Activated CD8-positive, alpha-beta T cell treated with anti-CD3 and anti-CD28 coated beads, Interleukin-2, amount 10 ng/mL, durations not matched to agents 7 days and 5 days (primary cell): ENCODE measurements around the gene LILRB2. TPM values are rescaled to one million over a fixed set of nuclear protein-coding genes. Genes with fewer than 3 reads are reported as not detected.
"Not testable (repeated sequence)": the region's sequence is repeated elsewhere in the genome, so short reads cannot be mapped to it uniquely, and the experiment has no call there.

ENCODE experiments used
- ATAC-seq: fragments of 150-1000 bp; cut with Tn5 transposase; one replicate; pipeline ENCODE4 v1.10.0; 2021; ENCODE audit warnings: moderate library complexity
- CTCF ChIA-PET: fragments of 350-600 bp; sonication (Branson Sonifier 250); formaldehyde crosslinking; loops from one replicate; lab custom pipeline; 2021; ENCODE audit warnings: antibody characterized with exemption; lab: Charles Lee
- POLR2A ChIA-PET: fragments of 350-600 bp; sonication (Branson Sonifier 250); formaldehyde crosslinking; loops from one replicate; lab custom pipeline; 2021; ENCODE audit warnings: antibody characterized with exemption; lab: Charles Lee
- DNase-seq: peaks from one replicate; pipeline ENCODE4 v3.0.0-alpha.2; 2020
- H3K27ac Mint-ChIP-seq: one replicate; pipeline ENCODE4 v1.8.0; 2021; ENCODE audit warnings: mild to moderate bottlenecking, mixed read lengths
- H3K27me3 Mint-ChIP-seq: one replicate; pipeline ENCODE4 v1.8.0; 2021; ENCODE audit warnings: low read depth, mixed read lengths
- H3K36me3 Mint-ChIP-seq: one replicate; pipeline ENCODE4 v1.8.0; 2021; ENCODE audit warnings: low read depth, mixed read lengths
- H3K4me1 Mint-ChIP-seq: one replicate; pipeline ENCODE4 v1.8.0; 2021; ENCODE audit warnings: low read depth, mixed read lengths
- H3K4me3 Mint-ChIP-seq: one replicate; pipeline ENCODE4 v1.8.0; 2021; ENCODE audit warnings: mild to moderate bottlenecking, mixed read lengths
- H3K9me3 Mint-ChIP-seq: one replicate; pipeline ENCODE4 v1.8.0; 2022; ENCODE audit warnings: mixed read lengths; ENCODE audit not compliant: insufficient read depth
- microRNA-seq: library from miRNA; unstranded; fragments of <30 nt; microRNA quantifications from one replicate; pipeline ENCODE4 v1.2.0, GENCODE V29; 2022
- total RNA-seq, 2 experiments: library from RNA; stranded (reverse); gene quantifications; one replicate each; pipeline ENCODE4 v1.2.3, GENCODE V29; 2021

Gene LILRB2
- total RNA-seq, 2 experiments from 2014 or later, result not detected

- Mint-ChIP-seq H3K4me1 (peaks cover 4% of the 10 kb centered on the region), H3K27me3 (peaks cover 28% of the 10 kb centered on the region), H3K9me3 (no peaks in the 10 kb centered on the region), H3K36me3 (no peaks in the 10 kb centered on the region), H3K4me3 (no peak overlapping the region), H3K27ac (no peak overlapping the region)
- CTCF ChIA-PET, result interaction anchor here (1.7 kb wide), 1 partner anchor 62 kb away, joined by 5 read pairs; no protein-coding TSS in a partner anchor
- no peak for DNase-seq
- ATAC-seq, result no peak
- POLR2A ChIA-PET, result no interaction called here
These were observed 50.9 kb downstream of the LILRB2 start for GRCh38 chr19:54230031-54230430.

GRCh38 chr19:54229146-54229545, 51.8 kb downstream of the LILRB2 start:
- DNase-seq (no peak), ATAC-seq (no peak)
- H3K4me3 Mint-ChIP-seq, result no peak overlapping the region
- H3K4me1 Mint-ChIP-seq, result peaks cover 4% of the 10 kb centered on the region
- H3K36me3 Mint-ChIP-seq, result no peaks in the 10 kb centered on the region
- no peak overlapping the region for H3K27ac Mint-ChIP-seq
- no peaks in the 10 kb centered on the region for H3K9me3 Mint-ChIP-seq
- ChIA-PET POLR2A (interaction anchor here (0.7 kb wide), 1 partner anchor 28 kb away, joined by 3 read pairs; the partner anchor contains the start of gene RPS9), CTCF (interaction anchor here (0.6 to 1.7 kb wide), 2 partner anchors 40 to 61 kb away, joined by 3 to 5 read pairs; partner anchors contain the start of gene MBOAT7)
- H3K27me3 Mint-ChIP-seq, result peaks cover 23% of the 10 kb centered on the region

GRCh38 chr19:54224619-54225018, 56.3 kb downstream of the LILRB2 start:
- POLR2A ChIA-PET, H3K4me3 Mint-ChIP-seq, DNase-seq, H3K27ac Mint-ChIP-seq, H3K36me3 Mint-ChIP-seq, H3K9me3 Mint-ChIP-seq, ATAC-seq: not testable (repeated sequence)
- peaks cover 11% of the 10 kb centered on the region for H3K27me3 Mint-ChIP-seq
- CTCF ChIA-PET, result interaction anchor here (1.7 kb wide), 1 partner anchor 41 kb away, joined by 5 read pairs; no protein-coding TSS in a partner anchor
- H3K4me1 Mint-ChIP-seq, result peaks cover 12% of the 10 kb centered on the region

- H3K4me3 Mint-ChIP-seq, ATAC-seq, H3K9me3 Mint-ChIP-seq, DNase-seq, CTCF ChIA-PET, H3K27ac Mint-ChIP-seq, H3K27me3 Mint-ChIP-seq, H3K36me3 Mint-ChIP-seq, POLR2A ChIA-PET: not testable (repeated sequence)
- peaks cover 12% of the 10 kb centered on the region for H3K4me1 Mint-ChIP-seq
These were observed 57.0 kb downstream of the LILRB2 start for GRCh38 chr19:54223937-54224281.

Small RNA genes lying within 50 kb of the gene (microRNA-seq; reads per million reads assigned to microRNA genes)
- not detected for gene MIR4752

Other genes with a start within 250 kb of the LILRB2 start
- not detected for gene VSTM1, start 217.2 kb downstream of the LILRB2 start, total RNA-seq
- gene TARM1, start 199.7 kb downstream of the LILRB2 start, total RNA-seq, result not detected
- gene OSCAR, start 180.3 kb downstream of the LILRB2 start, total RNA-seq, result under 1 TPM; 0.34 to 0.42 TPM
- 100 to 1,000 TPM; 138 to 152 TPM for gene NDUFA3, start 178.3 kb downstream of the LILRB2 start, total RNA-seq
- gene TFPT, start 165.5 kb downstream of the LILRB2 start, total RNA-seq, result 10 to 100 TPM; 50.9 to 51.4 TPM
- gene PRPF31, start 165.4 kb downstream of the LILRB2 start, total RNA-seq, result 10 to 100 TPM; 77.5 to 82.8 TPM
- gene CNOT3, start 143.3 kb downstream of the LILRB2 start, total RNA-seq, result 10 to 100 TPM; 55.1 to 58.4 TPM
- gene LENG1, start 121.4 kb downstream of the LILRB2 start, total RNA-seq, result 1 to 10 TPM; 6.6 to 7.5 TPM
- gene TMC4, start 108.0 kb downstream of the LILRB2 start, total RNA-seq, result under 1 TPM; 0.55 to 0.76 TPM
- 10 to 100 TPM; 56.9 to 58.8 TPM for gene MBOAT7, start 91.5 kb downstream of the LILRB2 start, total RNA-seq
- 10 to 100 TPM; 11.2 to 11.9 TPM for gene TSEN34, start 89.8 kb downstream of the LILRB2 start, total RNA-seq
- 1,000 to 10,000 TPM; 1,244 to 1,253 TPM for gene RPS9, start 80.3 kb downstream of the LILRB2 start, total RNA-seq
- 1 to 10 TPM; 1.1 to 1.5 TPM for gene LILRB3, start 58.1 kb downstream of the LILRB2 start, total RNA-seq
- gene LILRA6, start 38.3 kb downstream of the LILRB2 start, total RNA-seq, result under 1 TPM in 1 of 2 experiments, not detected in 1; 0.18 TPM
- gene LILRB5, start 23.8 kb downstream of the LILRB2 start, total RNA-seq, result not detected
- not detected for gene LILRA5, start 32.1 kb upstream of the LILRB2 start, total RNA-seq
- gene LILRA4, start 58.1 kb upstream of the LILRB2 start, total RNA-seq, result not detected
- 10 to 100 TPM; 92.8 to 97.6 TPM for gene LAIR1, start 83.8 kb upstream of the LILRB2 start, total RNA-seq
- 1 to 10 TPM in 1 of 2 experiments, under 1 TPM in 1; 0.99 to 1.3 TPM for gene TTYH1, start 134.4 kb upstream of the LILRB2 start, total RNA-seq
- gene LENG8, start 168.1 kb upstream of the LILRB2 start, total RNA-seq, result 100 to 1,000 TPM; 171 to 181 TPM
- gene LENG9, start 182.7 kb upstream of the LILRB2 start, total RNA-seq, result 1 to 10 TPM; 5.3 to 5.6 TPM
- gene CDC42EP5, start 192.2 kb upstream of the LILRB2 start, total RNA-seq, result not detected
- 1 to 10 TPM; 1.4 to 1.6 TPM for gene LAIR2, start 221.7 kb upstream of the LILRB2 start, total RNA-seq